22Rv1 (cell line): ENCODE measurements around the gene STEAP2.

Experiments
- CTCF ChIP-seq: fragments of 450-650 bp; IDR thresholded peaks from 2 replicates; pipeline ENCODE4 v1.5.1; 2017; ENCODE audit warnings: mild to moderate bottlenecking
- ZFX ChIP-seq: fragments of 450-650 bp; IDR thresholded peaks from 2 replicates; pipeline ENCODE4 v1.6.1; 2017; ENCODE audit warnings: antibody characterized with exemption, borderline replicate concordance

GRCh38 chr7:90272242-90272641, 60.7 kb downstream of the STEAP2 start:
- TF ChIP-seq CTCF (no peak), ZFX (no peak)
